AG04450 (cell line): ENCODE measurements around the gene GNA15. TPM values are rescaled to one million over a fixed set of nuclear protein-coding genes. Genes with fewer than 3 reads are reported as not detected.

ENCODE experiments used
- CTCF ChIA-PET: fragments of 300-600, 350-600 bp; formaldehyde crosslinking; extraction: SDS; loops from one replicate; lab custom pipeline; 2022; ENCODE audit warnings: antibody characterized with exemption, inconsistent platforms; lab: Charles Lee
- POLR2A ChIA-PET: fragments of 350-600 bp; formaldehyde crosslinking; extraction: SDS; loops from one replicate; lab custom pipeline; 2021; ENCODE audit warnings: antibody characterized with exemption, inconsistent platforms; lab: Yijun Ruan, JAX
- DNase-seq: peaks from one replicate; pipeline ENCODE4 v3.0.0-alpha.2; 2011; ENCODE audit warnings: low read depth, low spot score
- H3K27ac ChIP-seq: one replicate; pipeline ENCODE4 v1.5.1; 2012; ENCODE audit warnings: low read depth, low read length, control low read depth
- H3K27me3 ChIP-seq: one replicate; pipeline ENCODE4 v1.6.0; 2012; ENCODE audit warnings: low read length; ENCODE audit not compliant: control insufficient read depth, insufficient read depth
- H3K4me3 ChIP-seq: 2 replicates; pipeline ENCODE4 v1.5.1; 2011; ENCODE audit warnings: mild to moderate bottlenecking, low read depth, low read length, control low read depth
- H3K9me3 ChIP-seq: 2 replicates; pipeline ENCODE4 v1.5.1; 2012; ENCODE audit warnings: low read length; ENCODE audit not compliant: control insufficient read depth, insufficient read depth
- CTCF ChIP-seq: IDR thresholded peaks from 2 replicates; pipeline ENCODE4 v1.5.1; 2011; ENCODE audit warnings: low read depth, low read length, control low read depth, inconsistent platforms
- polyA plus RNA-seq: library from polyadenylated mRNA; depleted of rRNA; stranded (reverse); fragments of >200 nt; gene quantifications from 2 replicates; pipeline ENCODE4 v1.2.3, GENCODE V29; 2011

GNA15 gene
- polyA plus RNA-seq, 1 experiment = not detected

- Histone ChIP-seq H3K27me3 (no peaks in the 10 kb centered on the region), H3K9me3 (peaks cover 4% of the 10 kb centered on the region), H3K27ac (no peak overlapping the region), H3K4me3 (no peak overlapping the region)
- no peak for DNase-seq
- POLR2A ChIA-PET = interaction anchor here (0.6 kb wide), 1 partner anchor 14 kb away, joined by 3 read pairs; no protein-coding TSS in a partner anchor
- TF ChIP-seq CTCF = no peak
- CTCF ChIA-PET = interaction anchor here (1.3 kb wide), 1 partner anchor 206 kb away, joined by 5 read pairs; no protein-coding TSS in a partner anchor
Observed at GRCh38 chr19:3157096-3157845, 21.4 kb downstream of the GNA15 start.

DNA sequence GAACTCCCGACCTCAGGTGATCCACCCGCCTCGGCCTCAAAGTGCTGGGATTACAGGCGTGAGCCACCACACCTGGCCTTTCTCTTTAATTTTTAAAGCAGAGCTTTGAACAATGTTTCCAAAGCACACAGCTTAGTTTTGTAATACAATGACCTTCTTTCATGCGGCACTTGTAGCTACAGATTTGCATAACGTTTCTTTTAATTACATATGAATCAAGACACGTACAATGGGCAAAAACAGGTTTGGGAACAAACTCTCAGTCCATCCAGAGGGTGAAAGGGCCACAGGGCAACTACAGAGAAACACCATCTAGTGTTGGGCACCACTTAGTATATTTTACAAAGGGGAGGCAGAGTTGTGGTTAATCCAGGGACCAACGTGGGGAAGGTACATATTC, 23.7 kb downstream of the GNA15 start:
- DNase-seq = no peak
- no peak overlapping the region for H3K27ac ChIP-seq
- H3K9me3 ChIP-seq = peaks cover 4% of the 10 kb centered on the region
- no peaks in the 10 kb centered on the region for H3K27me3 ChIP-seq
- ChIA-PET CTCF (interaction anchor here (0.9 to 3.9 kb wide), 5 partner anchors 23 to 273 kb away, joined by 3 to 28 read pairs (median 4); partner anchors contain the start of gene GNA15), POLR2A (interaction anchor here (1.1 kb wide), 1 partner anchor 209 kb away, joined by 3 read pairs; no protein-coding TSS in a partner anchor)
- no peak overlapping the region for H3K4me3 ChIP-seq
- TF ChIP-seq CTCF = no peak

DNA sequence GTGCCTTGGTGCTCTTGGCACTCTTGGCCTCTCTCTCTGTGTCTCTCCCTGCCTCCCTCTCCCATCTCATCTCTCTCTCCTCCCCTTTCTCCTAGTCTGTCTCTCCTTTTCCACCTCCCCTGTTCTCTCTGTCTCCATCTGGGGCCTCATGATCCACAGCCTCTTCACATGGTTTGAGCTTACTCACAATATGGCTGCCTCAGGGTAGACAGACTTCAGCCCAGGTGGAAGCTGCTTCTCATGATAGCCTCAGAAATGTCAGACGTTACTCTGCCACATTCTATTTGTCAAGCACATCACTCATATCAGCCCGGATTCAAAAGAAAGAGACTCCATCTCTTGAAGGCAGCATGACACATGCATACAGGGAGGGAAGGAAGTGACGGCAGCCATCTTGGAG, 24.4 kb downstream of the GNA15 start:
- POLR2A ChIA-PET = interaction anchor here (1.1 kb wide), 1 partner anchor 210 kb away, joined by 3 read pairs; no protein-coding TSS in a partner anchor
- Histone ChIP-seq H3K27ac (no peak overlapping the region), H3K9me3 (peaks cover 4% of the 10 kb centered on the region), H3K4me3 (no peak overlapping the region), H3K27me3 (no peaks in the 10 kb centered on the region)
- DNase-seq = no peak
- TF ChIP-seq CTCF = no peak
- CTCF ChIA-PET = interaction anchor here (0.9 to 3.9 kb wide), 5 partner anchors 24 to 273 kb away, joined by 3 to 28 read pairs (median 4); partner anchors contain the start of gene GNA15

DNA sequence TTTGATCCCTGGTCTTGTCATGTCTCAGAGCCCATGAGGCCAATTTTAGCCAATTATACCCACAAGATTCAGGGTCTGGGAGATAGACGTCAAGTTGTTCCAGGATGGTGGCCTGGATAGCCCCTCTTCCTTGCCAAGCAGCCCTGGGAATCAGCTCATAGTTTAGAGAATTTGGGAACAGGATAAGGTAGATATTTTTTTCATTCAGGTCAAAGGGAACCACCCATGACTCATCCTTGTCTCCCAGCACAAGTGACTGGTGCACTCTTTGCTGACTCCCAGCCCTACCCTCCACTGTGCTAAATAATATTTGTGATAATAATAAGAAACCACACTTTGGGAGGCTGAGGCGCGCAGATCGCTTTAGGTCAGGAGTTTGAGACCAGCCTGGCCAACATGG, 25.6 kb downstream of the GNA15 start:
- Histone ChIP-seq H3K27me3 (no peaks in the 10 kb centered on the region), H3K27ac (no peak overlapping the region), H3K4me3 (no peak overlapping the region), H3K9me3 (peaks cover 4% of the 10 kb centered on the region)
- ChIA-PET POLR2A (no interaction called here), CTCF (interaction anchor here (0.5 to 3.9 kb wide), 8 partner anchors 10 to 360 kb away, joined by 3 to 30 read pairs (median 3); no protein-coding TSS in a partner anchor)
- DNase-seq = no peak
- TF ChIP-seq CTCF = no peak
